Dermis microvascular lymphatic vessel endothelial cell (primary cell): ENCODE data around the gene ZNF474. TPM values are rescaled to one million over a fixed set of nuclear protein-coding genes. Genes with fewer than 3 reads are reported as not detected.
"Not testable (repeated sequence)": the region's sequence is repeated elsewhere in the genome, so short reads cannot be mapped to it uniquely, and the experiment has no call there.

Source experiments
- DNase-seq, 2 donors: peaks; one replicate each; pipeline versions ENCODE4 v3.0.0 to v3.0.0-alpha.2; 2010; ENCODE audit warnings: low read depth in 2 of 2
- total RNA-seq: library from RNA; depleted of rRNA; stranded (reverse); fragments of >200 nt; gene quantifications from 2 replicates; pipeline ENCODE4 v1.2.1, GENCODE V29; 2014

Gene ZNF474
- under 0.01 and 0.25 TPM in 2 replicates for total RNA-seq

- DNase-seq = peak; percentile 69 to 86
These were observed at the start of gene ZNF474 for GRCh38 chr5:122129306-122129705. Gene ZNF474 (plus strand): TSS chr5:122129546. CDS start chr5:122151991, 22,445 bp downstream.

GRCh38 chr5:122081541-122081940 is 47.8 kb upstream of the ZNF474 start:
- DNase-seq = no peak

GRCh38 chr5:122083535-122083934 is 45.8 kb upstream of the ZNF474 start:
- DNase-seq = no peak

- no peak for DNase-seq
These were observed 44.3 kb upstream of the ZNF474 start for GRCh38 chr5:122085041-122085440.

GRCh38 chr5:122089096-122090013 is 40.0 kb upstream of the ZNF474 start:
- peak in 1 of 2 donors; percentile 7 for DNase-seq

- peak in 1 of 2 donors; percentile 38 for DNase-seq
These were observed 37.3 kb upstream of the ZNF474 start for GRCh38 chr5:122091936-122092600.

- DNase-seq = no peak
These were observed 35.7 kb upstream of the ZNF474 start for GRCh38 chr5:122093415-122094180.

GRCh38 chr5:122094251-122094650 is 35.1 kb upstream of the ZNF474 start:
- DNase-seq = not testable (repeated sequence)

- no peak for DNase-seq
These were observed 34.2 kb upstream of the ZNF474 start for GRCh38 chr5:122095158-122095557.

GRCh38 chr5:122097391-122097790 is 32.0 kb upstream of the ZNF474 start:
- no peak for DNase-seq

- DNase-seq = peak in 1 of 2 donors; percentile 61
These were observed 30.1 kb upstream of the ZNF474 start for GRCh38 chr5:122099060-122099790.

GRCh38 chr5:122101636-122102285 is 27.6 kb upstream of the ZNF474 start:
- DNase-seq = peak; percentile 55 to 66

- DNase-seq = peak in 1 of 2 donors; percentile 66
These were observed 26.5 kb upstream of the ZNF474 start for GRCh38 chr5:122102825-122103224.

GRCh38 chr5:122105909-122106308 is 23.4 kb upstream of the ZNF474 start:
- DNase-seq = no peak

- no peak for DNase-seq
These were observed 22.3 kb upstream of the ZNF474 start for GRCh38 chr5:122107016-122107415.

- no peak for DNase-seq
These were observed 18.4 kb upstream of the ZNF474 start for GRCh38 chr5:122110987-122111386.

- no peak for DNase-seq
These were observed 17.9 kb upstream of the ZNF474 start for GRCh38 chr5:122111460-122111859.

GRCh38 chr5:122112063-122112462 is 17.3 kb upstream of the ZNF474 start:
- DNase-seq = no peak

- DNase-seq = no peak
These were observed 16.4 kb upstream of the ZNF474 start for GRCh38 chr5:122112733-122113558.

GRCh38 chr5:122114501-122114900 is 14.8 kb upstream of the ZNF474 start:
- DNase-seq = no peak
